Measurements from ENCODE around the gene CD99.

The CD99 gene

GRCh38 chrX:2710041-2710840 is 19.1 kb downstream of the CD99 start:
- peaks cover 12% of the 10 kb centered on the region for H3K36me3 ChIP-seq (replicated peaks)
- TF ChIP-seq, protein P1, sequence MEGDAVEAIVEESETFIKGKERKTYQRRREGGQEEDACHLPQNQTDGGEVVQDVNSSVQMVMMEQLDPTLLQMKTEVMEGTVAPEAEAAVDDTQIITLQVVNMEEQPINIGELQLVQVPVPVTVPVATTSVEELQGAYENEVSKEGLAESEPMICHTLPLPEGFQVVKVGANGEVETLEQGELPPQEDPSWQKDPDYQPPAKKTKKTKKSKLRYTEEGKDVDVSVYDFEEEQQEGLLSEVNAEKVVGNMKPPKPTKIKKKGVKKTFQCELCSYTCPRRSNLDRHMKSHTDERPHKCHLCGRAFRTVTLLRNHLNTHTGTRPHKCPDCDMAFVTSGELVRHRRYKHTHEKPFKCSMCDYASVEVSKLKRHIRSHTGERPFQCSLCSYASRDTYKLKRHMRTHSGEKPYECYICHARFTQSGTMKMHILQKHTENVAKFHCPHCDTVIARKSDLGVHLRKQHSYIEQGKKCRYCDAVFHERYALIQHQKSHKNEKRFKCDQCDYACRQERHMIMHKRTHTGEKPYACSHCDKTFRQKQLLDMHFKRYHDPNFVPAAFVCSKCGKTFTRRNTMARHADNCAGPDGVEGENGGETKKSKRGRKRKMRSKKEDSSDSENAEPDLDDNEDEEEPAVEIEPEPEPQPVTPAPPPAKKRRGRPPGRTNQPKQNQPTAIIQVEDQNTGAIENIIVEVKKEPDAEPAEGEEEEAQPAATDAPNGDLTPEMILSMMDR (IDR thresholded peaks at IDR 0.05; ENCODE audit: low read depth, low read length, missing control alignments), result no peak
- DNase-seq, result peak; percentile 78
- peak overlapping the region; percentile 94 for H3K27ac ChIP-seq
- H3K4me3 ChIP-seq (ENCODE audit: low read depth, low read length), result peak overlapping the region; percentile 26
- in situ Hi-C loops (cut with HindIII; ENCODE audit: low pct_ligation_motif_present, low sequenced_read_pairs), result no loop called here
- H3K27me3 ChIP-seq (replicated peaks), result no peaks in the 10 kb centered on the region

- Histone ChIP-seq H3K4me3 (ENCODE audit: low read depth, low read length) (no peak overlapping the region), H3K27ac (no peak overlapping the region), H3K27me3 (replicated peaks) (no peaks in the 10 kb centered on the region), H3K36me3 (replicated peaks) (peaks cover 16% of the 10 kb centered on the region)
- in situ Hi-C loops (cut with HindIII; ENCODE audit: low pct_ligation_motif_present, low sequenced_read_pairs), result no loop called here
- TF ChIP-seq, protein P1 (IDR thresholded peaks at IDR 0.05; ENCODE audit: low read depth, low read length, missing control alignments), result no peak
- DNase-seq, result no peak
Measured at GRCh38 chrX:2711441-2711840, 20.3 kb downstream of the CD99 start.

GRCh38 chrX:2712428-2712827 is 21.3 kb downstream of the CD99 start:
- in situ Hi-C loops (cut with HindIII; ENCODE audit: low pct_ligation_motif_present, low sequenced_read_pairs), result no loop called here
- Histone ChIP-seq H3K27me3 (replicated peaks) (no peaks in the 10 kb centered on the region), H3K36me3 (replicated peaks) (peaks cover 18% of the 10 kb centered on the region), H3K27ac (no peak overlapping the region), H3K4me3 (ENCODE audit: low read depth, low read length) (no peak overlapping the region)
- DNase-seq, result no peak
- TF ChIP-seq, protein P1 (IDR thresholded peaks at IDR 0.05; ENCODE audit: low read depth, low read length, missing control alignments), result no peak

GRCh38 chrX:2712890-2713840 is 22.1 kb downstream of the CD99 start:
- TF ChIP-seq, protein P1 (IDR thresholded peaks at IDR 0.05; ENCODE audit: low read depth, low read length, missing control alignments), result no peak
- Histone ChIP-seq H3K27me3 (replicated peaks) (no peaks in the 10 kb centered on the region), H3K36me3 (replicated peaks) (peaks cover 21% of the 10 kb centered on the region), H3K4me3 (ENCODE audit: low read depth, low read length) (no peak overlapping the region), H3K27ac (no peak overlapping the region)
- in situ Hi-C loops (cut with HindIII; ENCODE audit: low pct_ligation_motif_present, low sequenced_read_pairs), result no loop called here
- DNase-seq, result no peak

DNA sequence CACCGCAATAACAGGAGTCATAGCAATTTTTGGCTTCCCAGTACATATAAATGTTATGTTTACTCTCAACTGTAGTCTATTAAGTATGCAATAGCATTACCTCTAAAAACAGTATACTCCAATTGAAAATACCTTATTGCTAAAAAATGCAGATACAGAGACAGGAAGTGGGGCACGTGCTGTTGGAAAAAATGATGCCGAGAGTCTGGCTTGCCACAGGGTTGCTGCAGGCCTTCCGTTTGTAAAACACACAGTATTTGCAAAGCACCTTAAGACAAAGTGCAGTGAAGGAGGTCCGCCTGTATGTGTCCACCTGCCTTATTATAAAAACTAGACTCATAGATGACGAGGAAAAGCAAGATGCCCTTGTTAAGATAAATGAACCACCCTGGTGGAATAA is 23.5 kb downstream of the CD99 start:
- Histone ChIP-seq H3K4me3 (ENCODE audit: low read depth, low read length) (no peak overlapping the region), H3K36me3 (replicated peaks) (peaks cover 33% of the 10 kb centered on the region), H3K27ac (no peak overlapping the region), H3K27me3 (replicated peaks) (no peaks in the 10 kb centered on the region)
- TF ChIP-seq, protein P1 (IDR thresholded peaks at IDR 0.05; ENCODE audit: low read depth, low read length, missing control alignments), result no peak
- in situ Hi-C loops (cut with HindIII; ENCODE audit: low pct_ligation_motif_present, low sequenced_read_pairs), result no loop called here
- DNase-seq, result no peak

Data from brain microvascular endothelial cell (primary cell).